K562 (cell line): ENCODE results near the gene FGFRL1. TPM values are rescaled to one million over a fixed set of nuclear protein-coding genes. Genes with fewer than 3 reads are reported as not detected.

Experiments used
- ATAC-seq: fragments of 200-7000 bp; cut with Tn5 transposase; 3 replicates; pipeline ENCODE4 v1.9.1; 2020; ENCODE audit warnings: moderate library complexity
- BruUV-seq: library from RNA; stranded (reverse); fragments of 400-500 nt; replicated peaks from 2 replicates; lab custom pipeline; 2021; lab: Mats Ljungman, UMichigan
- CTCF ChIA-PET: fragments of 300-600 bp; formaldehyde crosslinking; extraction: SDS; loops from one replicate; lab custom pipeline; 2021; ENCODE audit warnings: low intra/inter-chr PET ratio; lab: Yijun Ruan, JAX
- POLR2A ChIA-PET: fragments of 300-600, 350-650 bp; sonication (Branson Sonifier 250); formaldehyde crosslinking; extraction: SDS; loops from one replicate; lab custom pipeline; 2021; ENCODE audit warnings: antibody characterized with exemption, inconsistent platforms; lab: Yijun Ruan, JAX
- DNase-seq, 4 experiments: peaks; one replicate each; pipeline versions ENCODE4 v3.0.0 to v3.0.0-alpha.2; 2011 to 2018; ENCODE audit warnings: low spot score in 3 of 4, mixed read lengths in 3 of 4; ENCODE audit errors: extremely low read depth in 1 of 4
- FAIRE-seq: peaks from 2 replicates; lab custom pipeline; 2011; peaks lifted over from hg19 to GRCh38; lab: Jason Lieb, UNC
- H2AFZ ChIP-seq: 2 replicates; pipeline ENCODE4 v1.6.0; 2011; ENCODE audit warnings: low read depth, low read length, control low read depth, inconsistent platforms
- H3K27ac ChIP-seq: fragments of 200-600 bp; 3 replicates; pipeline ENCODE4 v1.8.0; 2011; ENCODE audit warnings: low read depth, mild to moderate bottlenecking, control low read depth, inconsistent platforms, low read length, moderate library complexity, mixed read lengths; ENCODE audit errors: extremely low read depth
- H3K27me3 ChIP-seq, 2 experiments: fragments of 300-600 bp in 1 of 2; 2 replicates in 1 of 2; 3 replicates in 1 of 2; pipeline versions ENCODE4 v1.6.0 to v1.8.0; 2011; ENCODE audit warnings: inconsistent platforms in 2 of 2, low read length in 2 of 2, mild to moderate bottlenecking in 1 of 2, mixed read lengths in 1 of 2, moderate library complexity in 1 of 2; ENCODE audit not compliant: control insufficient read depth in 2 of 2, insufficient read depth in 2 of 2
- H3K36me3 ChIP-seq: fragments of 300-600 bp; 3 replicates; pipeline ENCODE4 v1.8.0; 2011; ENCODE audit warnings: mild to moderate bottlenecking, low read length, inconsistent platforms; ENCODE audit not compliant: control insufficient read depth, insufficient read depth
- H3K4me1 ChIP-seq, 2 experiments: fragments of 200-600 bp in 1 of 2; replicated peaks in 1 of 2; 2 replicates in 1 of 2; 3 replicates in 1 of 2; pipeline versions ENCODE4 v1.5.1 to v1.8.0; 2011; ENCODE audit warnings: inconsistent platforms in 2 of 2, low read length in 2 of 2, mild to moderate bottlenecking in 1 of 2, mixed read lengths in 1 of 2, moderate library complexity in 1 of 2; ENCODE audit not compliant: control insufficient read depth in 2 of 2, insufficient read depth in 2 of 2
- H3K4me2 ChIP-seq: 2 replicates; pipeline ENCODE4 v1.6.1; 2011; ENCODE audit warnings: low read length, control low read depth, inconsistent platforms, mixed read lengths; ENCODE audit not compliant: insufficient read depth
- H3K4me3 ChIP-seq: fragments of 200-600 bp; sonication (generic), shearing (Covaris generic); 2 replicates; pipeline ENCODE4 v1.5.1; 2016; ENCODE audit warnings: control low read depth, inconsistent platforms
- H3K79me2 ChIP-seq: fragments of 200-600 bp; 3 replicates; pipeline ENCODE4 v1.8.0; 2011; ENCODE audit warnings: low read length, inconsistent platforms; ENCODE audit not compliant: control insufficient read depth, insufficient read depth
- H3K9ac ChIP-seq, 2 experiments: 2 replicates each; pipeline versions ENCODE4 v1.6.0 to v1.6.1; 2011; ENCODE audit warnings: low read depth in 2 of 2, low read length in 2 of 2, control low read depth in 1 of 2, inconsistent platforms in 1 of 2, mild to moderate bottlenecking in 1 of 2, mixed read lengths in 1 of 2; ENCODE audit not compliant: insufficient read depth in 1 of 2
- H3K9me1 ChIP-seq: one replicate; pipeline ENCODE4 v1.6.0; 2011; ENCODE audit warnings: inconsistent platforms, mild to moderate bottlenecking, low read length, moderate library complexity; ENCODE audit not compliant: control insufficient read depth, insufficient read depth
- H3K9me3 ChIP-seq: replicated peaks from 2 replicates; pipeline ENCODE4 v1.5.1; 2011; ENCODE audit warnings: low read depth, low read length, inconsistent platforms; ENCODE audit not compliant: control insufficient read depth, insufficient read depth
- H4K20me1 ChIP-seq: replicated peaks from 2 replicates; pipeline ENCODE4 v1.6.1; 2011; ENCODE audit warnings: low read length, inconsistent platforms, mixed read lengths; ENCODE audit not compliant: control insufficient read depth, insufficient read depth
- CREBBP ChIP-seq: IDR thresholded peaks from one replicate; pipeline ENCODE4 v1.6.1; 2012; ENCODE audit warnings: low read depth, mild to moderate bottlenecking, control low read depth, inconsistent platforms, low read length
- MGA ChIP-seq: fragments of 450-650 bp; IDR thresholded peaks from 2 replicates; pipeline ENCODE4 v1.6.1; 2016; ENCODE audit warnings: mild to moderate bottlenecking, moderate library complexity
- POLR2B ChIP-seq: fragments of 450-650 bp; IDR thresholded peaks from 2 replicates; pipeline ENCODE4 v1.6.1; 2018; ENCODE audit warnings: low read depth; ENCODE audit not compliant: partially characterized antibody
- WGBS: fragments of 100-300 bp; shearing (Covaris generic); methylation state at CpG from one replicate; pipeline ENCODE4 v1.1.6; 2016; ENCODE audit warnings: low coverage, mixed read lengths; ENCODE audit not compliant: insufficient coverage; ENCODE audit errors: missing lambda C conversion rate; 5-methylcytosine and 5-hydroxymethylcytosine counted together
- in situ Hi-C: fragments of 300-500 bp; cut with MboI; formaldehyde crosslinking; loops from 4 replicates; pipeline ENCODE4 v1.15.0; 2018; ENCODE audit warnings: inconsistent platforms, mixed read lengths
- intact Hi-C: fragments of 100-400 bp; cut with micrococcal nuclease; formaldehyde crosslinking; loops from 2 replicates; pipeline ENCODE4 v1.14.2; 2022
- polyA plus RNA-seq, 8 experiments: library from polyadenylated mRNA; depleted of rRNA in 4 of 8; stranded (reverse) in 5 of 8; unstranded in 3 of 8; fragments of >200 nt; fragmentation: Nextera tagmentation in 2 of 8; fragmentation: Illumina TruSeq in 1 of 8; extraction: Ambion mirVana in 2 of 8; extraction: Trizol in 1 of 8; gene quantifications; 2 replicates each; pipeline versions ENCODE4 v1.2.1 to v1.2.3, GENCODE V29; 2011 to 2014; ENCODE audit warnings: inconsistent platforms in 1 of 8, missing spikeins in 1 of 8
- total RNA-seq, 7 experiments: library from RNA; depleted of rRNA in 6 of 7; stranded (reverse); fragments of >200 nt in 6 of 7; fragmentation: Illumina TruSeq in 2 of 7; extraction: Trizol in 2 of 7; gene quantifications; 2 replicates each; pipeline versions ENCODE4 v1.2.1 to v1.2.3, GENCODE V29; 2011 to 2021; ENCODE audit warnings: low replicate concordance in 1 of 7

Gene FGFRL1
- total and polyA plus RNA-seq, 9 of the 15 experiments (the other 6 are each of a cell fraction or from before 2014, with no cell fraction given): 0.34 to 49.9 (median 14.6) TPM

DNA sequence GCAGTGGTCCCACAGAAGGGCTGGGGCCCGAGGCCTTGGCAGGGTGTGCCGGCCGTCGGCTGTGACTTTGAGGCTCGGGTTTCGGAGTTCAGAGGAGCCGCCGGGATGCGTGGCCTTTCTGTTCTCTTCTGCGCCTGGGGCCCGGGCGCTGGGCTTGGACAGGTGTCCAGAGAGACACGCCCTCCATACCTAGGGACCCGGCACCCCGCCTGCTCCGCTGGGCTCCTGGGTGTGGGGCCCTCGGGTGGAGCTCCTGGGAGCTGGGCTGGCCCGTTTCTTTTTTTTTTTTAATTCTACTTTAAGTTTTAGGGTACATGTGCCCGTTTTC is 11.3 kb downstream of the FGFRL1 start:
- intact Hi-C loops (no loop called here), in situ Hi-C loops (no loop called here)
- ATAC-seq: no peak
- Histone ChIP-seq H3K27me3 (no peaks in the 10 kb centered on the region), H3K79me2 (no peaks in the 10 kb centered on the region; the same call in 2 of the 3 replicates), H2AFZ (no peak overlapping the region), H3K27ac (no peak overlapping the region), H3K4me3 (no peak overlapping the region), H3K36me3 (peaks cover 29% of the 10 kb centered on the region; the same call in 2 of the 3 replicates), H4K20me1 (0 out of 2 replicates have a peak, but pooled peaks cover 3% of the 10 kb centered on the region), H3K9me3 (no peaks in the 10 kb centered on the region; the same call in 1 of the 2 replicates), H3K4me1 (peaks cover 0 to 62% of the 10 kb centered on the region in 2 experiments; a peak in 3 of 5 replicates), H3K4me2 (no peak overlapping the region), H3K9ac (no peak overlapping the region), H3K9me1 (peaks cover 2% of the 10 kb centered on the region)
- POLR2A ChIA-PET: no interaction called here
- no peak for FAIRE-seq
- CTCF ChIA-PET: no interaction called here
- 97% methylated on average over 5 of the region's 19 CpGs for WGBS
- no peak for TF ChIP-seq CREBBP
- no TSS peak for BruUV-seq
- DNase-seq: peak in 1 of 4 experiments; percentile 11

GRCh38 chr4:1023075-1023640 is 11.7 kb downstream of the FGFRL1 start:
- 95% methylated on average over 13 of the region's 20 CpGs for WGBS
- intact Hi-C loops: no loop called here
- in situ Hi-C loops: no loop called here
- CTCF ChIA-PET: no interaction called here
- BruUV-seq: no TSS peak
- Histone ChIP-seq H3K4me2 (no peak overlapping the region), H3K4me3 (no peak overlapping the region), H3K9me3 (no peaks in the 10 kb centered on the region; the same call in 1 of the 2 replicates), H3K79me2 (no peaks in the 10 kb centered on the region), H3K36me3 (peaks cover 29% of the 10 kb centered on the region; the same call in 2 of the 3 replicates), H3K4me1 (peaks cover 0 to 62% of the 10 kb centered on the region in 2 experiments; a peak in 3 of 5 replicates), H3K9me1 (no peaks in the 10 kb centered on the region), H3K27ac (no peak overlapping the region), H3K9ac (no peak overlapping the region), H2AFZ (no peak overlapping the region), H3K27me3 (no peaks in the 10 kb centered on the region), H4K20me1 (0 out of 2 replicates have a peak, but pooled peaks cover 3% of the 10 kb centered on the region)
- POLR2A ChIA-PET: interaction anchor here (0.7 kb wide), 1 partner anchor 20 kb away, joined by 3 read pairs; no protein-coding TSS in a partner anchor
- ATAC-seq (no peak), FAIRE-seq (no peak), DNase-seq (peak in 1 of 4 experiments; percentile 18)
- no peak for TF ChIP-seq MGA
- TF ChIP-seq POLR2B: no peak
